ENCODE results near the gene CACNA1H.

- TF ChIP-seq CTCF (IDR thresholded peaks at IDR 0.05), result no peak
- TF ChIP-seq POLR2AphosphoS5 (IDR thresholded peaks at IDR 0.05; ENCODE audit: low read depth, low read length), result no peak
- TF ChIP-seq SIN3A (IDR thresholded peaks at IDR 0.05; ENCODE audit: borderline replicate concordance, insufficient read depth, low read depth, low read length), result no peak
- TF ChIP-seq REST (IDR thresholded peaks at IDR 0.05; ENCODE audit: insufficient read depth in 1 of 2, low read depth in 2 of 2, low read length in 1 of 2), result no peak
- TF ChIP-seq TCF7L2 (IDR thresholded peaks at IDR 0.05; ENCODE audit: low read depth, low read length), result no peak
Measured at GRCh38 chr16:1178295-1178910, 25.5 kb downstream of the CACNA1H start.
